NCI-H1092 (cell line): Measurements from ENCODE around the gene MOB2.

Source experiments
- DNase-seq: peaks from one replicate; lab custom pipeline; 2025; lab: John Stamatoyannopoulos, UW

MOB2 gene

DNA sequence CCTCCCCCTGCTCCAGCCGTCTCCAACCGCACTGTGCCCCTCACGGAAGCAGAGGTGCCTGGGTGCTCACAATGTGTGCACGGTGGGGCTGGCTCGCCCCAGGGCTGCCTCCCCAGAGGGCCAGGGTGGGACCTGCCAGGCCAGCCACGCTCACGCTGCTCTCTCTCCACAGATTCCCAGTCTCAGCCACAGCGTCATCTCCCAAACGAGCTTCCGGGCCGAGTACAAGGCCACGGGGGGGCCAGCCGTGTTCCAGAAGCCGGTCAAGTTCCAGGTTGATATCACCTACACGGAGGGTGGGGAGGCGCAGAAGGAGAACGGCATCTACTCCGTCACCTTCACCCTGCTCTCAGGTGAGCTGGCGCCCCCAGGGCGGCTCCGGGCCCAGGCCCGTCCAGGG lies 30.4 kb downstream of the MOB2 start:
- no peak for DNase-seq

DNA sequence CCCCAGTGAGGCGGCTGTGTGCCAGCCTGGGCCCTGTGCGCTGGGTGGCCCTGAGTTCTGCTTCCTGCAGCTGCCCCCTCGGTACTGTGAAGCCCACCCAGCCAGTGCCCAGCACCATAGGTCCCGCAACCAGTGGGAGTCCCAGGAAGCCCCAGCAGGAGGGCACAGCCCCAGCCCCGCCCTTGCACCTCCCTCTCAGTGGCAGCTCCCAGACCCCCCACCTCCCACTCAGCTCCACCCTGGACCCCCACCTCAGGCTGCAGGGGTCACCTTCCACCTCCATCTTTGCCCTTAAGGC lies 30.9 kb downstream of the MOB2 start:
- DNase-seq: no peak

DNA sequence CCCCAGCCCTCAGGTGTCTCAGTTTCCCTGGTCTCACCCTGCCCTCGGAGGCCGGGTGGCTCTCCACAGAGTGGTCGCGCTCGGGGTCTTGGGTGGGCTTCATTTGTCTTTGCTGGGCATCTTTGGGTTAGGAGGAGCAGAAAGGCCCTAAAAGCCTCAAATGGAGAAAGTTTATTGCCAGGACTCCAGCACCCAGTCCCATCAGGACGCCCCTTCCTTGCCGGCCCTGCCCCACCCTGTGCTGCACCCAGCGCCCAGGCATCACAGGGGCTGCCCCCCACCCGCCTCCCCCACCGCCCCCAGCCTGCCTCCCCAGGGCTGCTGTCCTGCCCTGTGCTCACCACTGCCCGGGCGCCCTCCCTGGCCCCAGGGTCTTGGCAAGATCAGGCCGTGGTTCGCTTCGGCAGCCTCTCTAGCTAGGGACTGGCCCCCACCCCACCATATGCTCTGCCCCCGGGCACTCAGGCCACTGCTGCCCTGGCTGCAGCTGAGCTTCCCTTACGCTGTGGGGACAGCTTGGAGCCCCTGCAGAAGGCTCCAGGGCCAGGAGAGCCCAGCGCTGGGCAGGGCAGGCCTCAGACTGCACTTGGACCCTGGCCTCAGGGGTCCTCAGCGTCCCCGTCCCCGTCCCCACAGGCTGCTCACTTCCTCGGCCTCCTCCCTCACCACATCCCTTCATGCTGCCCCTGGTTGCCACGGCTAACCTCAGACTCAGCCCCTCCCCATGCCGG lies 31.4 kb downstream of the MOB2 start:
- DNase-seq: no peak

DNA sequence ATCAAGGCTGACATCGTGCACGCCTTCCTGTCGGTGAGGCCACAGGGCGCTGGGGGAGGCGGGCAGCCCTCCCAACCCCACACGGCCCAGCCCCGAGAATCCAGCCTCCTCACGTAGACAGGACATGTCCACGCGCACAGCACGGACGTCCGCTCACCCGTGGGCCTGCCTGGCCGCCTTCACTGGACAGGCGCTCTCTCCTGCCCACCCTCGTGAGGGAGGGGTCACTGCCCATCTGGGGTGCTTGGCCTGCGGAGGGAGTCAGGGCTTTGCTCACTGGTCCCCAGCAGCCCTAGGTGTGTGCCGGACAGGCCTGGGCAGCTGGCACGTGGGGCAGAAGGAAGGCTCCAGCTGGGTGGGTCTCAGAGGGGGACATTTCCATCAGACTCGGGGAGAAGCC lies 32.0 kb downstream of the MOB2 start:
- no peak for DNase-seq

DNA sequence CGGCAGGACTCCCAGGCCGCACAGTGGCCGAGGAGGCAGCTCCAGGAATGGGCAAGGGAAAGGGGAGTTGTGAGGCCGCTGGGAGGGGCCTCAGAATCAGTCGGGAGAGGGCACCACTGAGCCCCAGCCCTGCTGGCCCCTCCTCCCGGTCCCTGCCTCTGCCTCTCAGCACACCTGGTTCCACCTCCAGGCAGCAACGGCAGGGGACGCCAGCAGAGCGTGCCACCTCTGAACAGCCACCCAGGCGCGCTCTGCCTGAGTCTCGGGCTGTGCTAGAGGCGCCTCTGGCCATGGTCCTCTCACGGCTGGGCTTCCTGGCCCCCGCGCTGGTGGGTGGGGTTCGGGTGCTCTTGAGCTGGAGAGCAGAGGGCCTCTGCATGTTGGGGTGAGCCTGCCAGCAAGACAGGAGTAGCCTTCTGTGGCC lies 33.0 kb downstream of the MOB2 start:
- DNase-seq: no peak

DNA sequence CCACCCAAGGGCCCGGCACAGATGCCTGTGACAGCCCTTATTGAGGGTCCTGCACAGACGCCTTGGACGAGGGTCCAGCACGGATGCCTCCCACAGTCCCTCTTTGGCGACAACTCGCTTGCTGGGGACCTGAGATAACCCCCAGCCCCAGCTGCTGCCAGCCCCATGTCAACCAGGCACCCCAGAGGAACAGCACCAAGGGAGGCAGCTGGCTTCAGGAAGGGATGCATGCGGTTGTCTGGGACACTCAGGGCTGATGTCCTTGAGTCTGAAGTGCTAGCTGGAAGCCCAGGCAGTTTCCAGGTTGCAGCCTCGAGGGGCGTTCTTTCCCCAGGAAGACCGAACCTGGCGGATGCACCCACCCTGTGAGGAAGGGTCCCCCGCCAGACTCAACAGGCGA lies 33.8 kb downstream of the MOB2 start:
- DNase-seq: no peak

DNA sequence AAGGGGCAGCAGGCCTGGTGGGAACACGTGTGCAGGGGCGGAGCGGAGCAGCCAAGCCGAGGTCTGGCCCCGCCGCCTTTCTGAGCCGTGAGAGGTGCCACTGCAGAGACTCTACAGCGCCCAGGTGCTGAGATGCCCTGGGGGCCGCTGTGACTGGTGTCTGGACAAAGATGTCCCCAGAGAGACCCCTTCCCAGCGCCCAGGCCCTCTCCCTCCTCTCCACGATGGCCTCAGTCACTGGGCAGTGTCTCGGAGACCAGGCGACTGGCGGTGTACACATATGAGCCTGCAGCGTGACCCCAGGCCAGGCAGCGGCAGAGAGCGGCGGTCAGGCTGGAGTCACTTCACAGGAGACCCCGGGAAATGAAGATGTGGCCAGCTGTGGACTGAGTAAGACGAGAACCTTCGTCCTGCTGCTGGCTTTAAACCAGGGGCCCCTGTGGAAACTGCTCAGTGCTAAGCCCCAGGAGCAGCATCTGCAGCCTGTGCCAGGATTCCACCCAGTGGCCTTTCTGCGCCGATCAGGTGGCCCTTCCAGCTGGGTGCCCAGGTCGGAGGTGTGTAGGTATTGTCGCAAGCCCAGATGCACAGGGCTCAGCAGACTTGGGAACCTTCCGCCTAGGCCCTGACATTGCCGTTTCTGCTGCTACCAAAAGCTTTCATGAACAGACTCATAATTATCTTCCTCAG lies 34.7 kb downstream of the MOB2 start:
- no peak for DNase-seq

DNA sequence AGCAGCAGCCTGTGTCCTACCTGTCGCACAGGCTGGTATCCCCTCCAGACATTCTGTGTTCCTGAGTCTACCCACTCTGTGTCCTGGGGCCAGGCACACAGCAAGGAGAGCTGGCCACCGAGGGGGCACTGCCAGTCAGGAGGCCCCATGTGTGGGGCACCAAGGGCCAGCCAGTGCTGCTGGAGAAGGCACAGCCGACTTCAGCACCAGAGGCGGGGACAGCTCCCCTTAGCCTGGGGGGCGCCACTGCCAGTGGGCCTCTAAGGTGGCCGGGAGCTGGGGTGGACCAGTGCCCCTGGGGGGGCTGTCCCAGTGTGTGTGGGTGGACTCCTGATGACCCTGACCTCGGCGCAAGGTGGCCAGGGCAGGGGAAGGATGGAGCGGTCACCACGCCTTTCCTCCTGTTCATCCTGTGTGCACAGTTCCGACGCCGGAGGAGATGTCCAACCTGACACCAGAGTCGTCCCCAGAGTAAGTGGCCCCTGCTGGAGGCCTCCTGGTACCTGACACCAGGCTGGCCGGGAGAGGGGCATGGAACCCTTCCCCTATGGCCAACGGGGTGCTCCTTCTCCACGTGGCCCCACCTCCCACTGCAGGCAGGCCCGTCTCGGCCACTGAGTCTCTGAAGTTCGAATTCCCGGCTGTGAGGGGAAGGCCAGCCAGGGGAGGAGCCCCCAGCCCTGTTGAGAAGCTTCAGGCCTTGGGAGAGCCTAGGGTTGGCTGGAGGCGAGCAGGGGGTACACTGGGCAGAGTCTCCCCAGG lies 35.4 kb downstream of the MOB2 start:
- no peak for DNase-seq

DNA sequence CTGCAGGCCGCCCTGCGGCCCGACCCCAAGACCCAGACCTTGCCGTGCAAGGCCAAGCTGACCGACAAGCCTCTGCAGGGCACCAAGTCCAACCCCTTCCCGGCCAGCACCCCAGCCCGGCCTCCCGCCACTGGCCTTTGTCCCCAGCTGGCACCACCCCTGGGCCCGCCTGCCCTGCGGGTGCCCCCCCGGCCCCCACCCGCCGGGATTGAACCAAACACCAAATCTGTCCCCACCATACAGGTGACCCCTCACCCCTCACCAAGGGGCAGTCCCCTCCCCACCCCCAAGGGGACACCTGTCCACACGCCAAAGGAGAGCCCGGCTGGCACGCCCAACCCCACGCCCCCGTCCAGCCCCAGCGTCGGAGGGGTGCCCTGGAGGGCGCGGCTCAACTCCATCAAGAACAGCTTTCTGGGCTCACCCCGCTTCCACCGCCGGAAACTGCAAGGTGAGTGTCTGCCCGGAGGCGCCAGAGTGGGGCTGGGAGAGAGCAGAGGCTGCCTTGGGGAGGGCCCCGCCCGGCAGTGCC lies 36.2 kb downstream of the MOB2 start:
- DNase-seq: no peak

DNA sequence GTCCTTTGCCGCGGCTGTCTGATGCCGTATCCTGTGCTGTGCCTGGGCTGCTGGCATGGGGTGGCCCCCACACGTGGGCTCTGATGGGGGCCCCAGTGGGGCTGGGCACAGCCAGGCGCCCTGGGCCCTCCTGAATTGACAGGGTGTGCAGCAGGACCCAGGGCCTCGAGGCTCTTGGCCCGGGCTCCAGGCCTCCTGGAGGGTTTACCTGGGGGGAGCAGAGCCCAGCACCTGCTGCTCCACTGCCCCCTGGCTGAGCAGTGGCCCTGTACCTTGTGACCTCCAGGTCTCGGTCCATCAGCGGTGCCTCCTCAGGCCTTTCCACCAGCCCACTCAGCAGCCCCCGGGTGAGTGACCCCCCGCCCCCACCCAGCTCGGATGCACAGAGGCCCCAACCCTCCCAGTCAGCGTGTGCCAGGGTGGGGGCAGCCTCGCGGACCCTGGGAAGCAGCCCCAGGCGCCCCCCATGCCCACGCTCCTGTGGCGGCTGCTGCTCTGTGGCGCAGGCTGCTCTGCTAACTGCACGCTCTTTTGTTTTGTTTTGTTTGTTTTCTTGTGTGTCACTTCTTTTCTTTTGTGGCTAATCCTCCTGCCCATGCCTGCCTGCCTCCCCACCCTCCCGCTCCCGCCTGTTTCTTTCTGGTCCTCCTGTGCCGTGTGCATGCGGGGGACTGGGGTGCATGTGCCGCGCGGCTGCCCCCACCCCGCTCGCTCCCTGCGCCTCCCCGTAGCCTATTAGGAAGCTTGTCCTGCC lies 36.9 kb downstream of the MOB2 start:
- no peak for DNase-seq

DNA sequence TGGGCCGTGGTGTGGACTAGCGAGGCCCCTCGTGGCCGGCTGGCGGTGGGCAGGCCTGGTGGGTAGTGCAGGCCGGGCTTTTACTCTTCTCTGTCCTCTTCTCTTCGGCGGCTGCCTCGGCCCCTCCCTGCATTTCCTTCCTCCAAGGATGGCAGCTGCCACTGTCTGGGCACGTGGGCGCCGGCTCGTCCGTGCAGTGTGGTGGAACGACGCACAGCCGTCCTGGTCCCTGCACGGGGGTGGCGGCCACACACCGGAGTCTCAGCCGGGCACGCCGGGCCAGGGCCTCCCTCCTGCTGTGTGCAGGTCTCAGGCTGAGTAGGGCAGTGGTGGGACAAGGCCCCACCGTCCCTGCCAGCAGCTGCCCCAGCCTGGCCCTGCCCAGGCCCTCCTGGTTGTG lies 37.7 kb downstream of the MOB2 start:
- DNase-seq: no peak

DNA sequence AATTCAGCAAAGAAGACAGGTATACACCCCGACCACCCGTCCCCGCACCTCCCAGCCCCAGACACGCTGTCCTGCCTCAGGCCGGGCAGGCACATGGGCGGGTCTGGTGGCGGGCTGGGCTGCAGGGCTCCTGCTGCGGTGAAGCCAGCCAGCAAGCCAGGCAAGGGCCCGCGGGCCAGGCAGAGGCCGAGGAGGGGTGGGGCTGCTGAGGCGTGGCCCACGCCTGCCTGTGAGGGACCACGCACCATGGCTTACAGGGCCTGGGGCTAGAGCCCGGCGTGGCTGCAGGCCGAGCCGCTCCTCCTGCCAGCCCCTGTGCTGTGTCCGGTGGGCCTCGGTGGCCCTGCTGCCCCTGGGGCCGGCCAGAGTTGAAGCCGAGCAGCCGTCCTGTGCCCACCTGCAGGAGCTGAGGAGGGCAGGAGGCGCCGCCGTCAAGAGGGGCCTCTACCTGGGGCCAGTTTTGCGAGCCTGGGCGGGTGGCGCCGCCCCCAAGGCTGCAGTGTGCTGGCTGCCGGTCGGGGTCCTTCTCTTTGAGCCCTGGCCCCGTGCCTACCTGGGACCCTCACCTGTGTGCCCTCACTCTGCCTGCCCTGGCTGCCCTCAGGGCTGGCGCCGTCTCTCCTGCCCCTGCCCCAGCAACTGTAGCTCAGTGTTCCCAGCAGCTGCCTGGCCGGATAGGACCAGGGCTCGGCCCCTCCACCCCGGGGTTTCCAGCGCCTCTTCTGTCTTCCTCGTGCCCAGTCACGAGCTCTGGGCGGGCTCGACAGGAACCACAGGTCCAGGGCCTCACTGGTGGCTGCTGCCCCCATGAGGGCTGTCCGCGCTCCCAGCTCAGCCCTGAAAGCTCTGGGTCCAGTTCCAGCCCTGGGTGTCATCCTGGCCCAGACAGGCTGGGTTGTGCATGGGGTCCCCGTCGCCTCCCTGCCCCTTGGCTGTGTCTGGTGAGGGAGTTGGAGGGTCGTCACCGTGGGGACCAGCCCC lies 38.4 kb downstream of the MOB2 start:
- DNase-seq: no peak

DNA sequence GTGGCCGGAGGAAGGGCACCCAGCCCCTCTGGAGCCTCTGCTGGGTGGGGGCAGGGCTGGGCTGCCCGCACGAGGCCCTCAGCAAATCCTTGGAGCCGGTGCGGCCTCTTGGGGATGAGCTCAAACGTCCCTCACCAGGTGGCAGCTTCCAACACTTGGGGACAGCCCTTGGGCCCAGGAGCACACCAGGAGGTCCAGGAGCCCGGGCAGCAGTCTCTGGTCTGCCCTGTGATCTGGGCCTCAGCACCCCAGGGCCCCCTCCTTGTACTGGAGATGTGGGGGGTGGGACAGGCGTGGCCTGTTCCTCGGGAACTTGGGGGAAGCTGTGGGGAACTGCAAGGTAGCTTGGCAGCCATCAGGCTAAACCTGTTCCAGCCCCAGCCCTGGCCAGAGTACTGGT lies 40.0 kb downstream of the MOB2 start:
- no peak for DNase-seq

DNA sequence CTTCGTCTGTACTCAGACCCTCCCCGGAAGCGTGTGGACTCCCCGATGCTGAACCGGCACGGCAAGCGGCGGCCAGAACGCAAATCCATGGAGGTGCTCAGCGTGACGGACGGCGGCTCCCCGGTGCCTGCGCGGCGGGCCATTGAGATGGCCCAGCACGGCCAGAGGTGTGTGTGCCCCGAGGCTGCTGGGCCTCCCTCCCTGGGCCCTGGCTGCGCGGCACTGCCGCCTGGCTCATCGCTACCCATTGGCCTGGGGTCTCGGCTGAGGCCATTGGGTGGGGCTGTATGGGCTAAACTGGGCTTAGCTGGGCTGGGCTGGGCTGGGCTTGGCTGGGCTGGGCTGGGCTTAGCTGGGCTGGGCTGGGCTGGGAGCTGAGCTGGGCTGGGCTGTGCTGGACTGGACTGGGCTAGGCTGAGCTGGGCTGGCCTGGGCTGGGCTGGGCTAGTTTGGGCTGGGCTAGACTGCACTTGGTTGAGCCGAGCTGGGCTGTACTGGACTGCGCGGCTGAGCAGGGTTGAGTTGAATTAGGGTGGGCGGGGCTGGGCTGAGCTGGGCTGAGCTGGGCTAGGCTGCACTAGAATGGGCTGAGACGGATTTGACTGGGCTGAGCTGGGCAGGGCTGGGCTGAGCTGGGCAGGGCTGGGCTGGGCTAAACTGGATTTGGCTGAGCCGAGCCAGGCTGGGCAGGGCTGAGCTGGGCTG lies 40.7 kb downstream of the MOB2 start:
- no peak for DNase-seq

DNA sequence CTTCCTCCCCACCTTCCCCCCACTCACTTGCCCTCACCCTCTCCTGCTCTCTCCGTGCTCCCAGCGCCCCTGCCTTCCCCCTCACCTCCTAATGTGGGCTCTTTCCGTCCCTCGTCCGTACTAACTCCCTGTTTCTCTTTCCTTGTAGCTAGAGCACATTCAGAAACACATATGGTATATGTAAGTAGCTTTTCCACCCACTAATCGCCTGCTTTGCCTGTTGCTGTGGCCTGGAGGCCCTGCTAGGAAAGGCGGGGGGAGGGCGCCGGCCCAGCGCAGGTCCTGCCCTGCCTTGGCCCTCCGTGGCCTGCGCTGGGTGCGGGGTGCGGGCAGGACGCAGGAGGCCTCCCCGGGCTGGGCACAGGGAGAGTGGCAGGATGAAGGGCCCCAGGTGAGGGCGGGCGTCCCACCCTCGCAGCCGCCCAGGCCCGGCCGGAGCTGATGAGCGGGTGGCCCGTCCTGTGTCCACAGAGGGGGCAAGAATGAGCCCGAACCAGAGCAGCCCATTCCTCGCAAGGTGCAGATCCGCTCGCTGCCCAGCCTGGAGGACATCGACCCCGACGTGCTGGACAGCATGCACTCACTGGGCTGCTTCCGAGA lies 41.7 kb downstream of the MOB2 start:
- no peak for DNase-seq

DNA sequence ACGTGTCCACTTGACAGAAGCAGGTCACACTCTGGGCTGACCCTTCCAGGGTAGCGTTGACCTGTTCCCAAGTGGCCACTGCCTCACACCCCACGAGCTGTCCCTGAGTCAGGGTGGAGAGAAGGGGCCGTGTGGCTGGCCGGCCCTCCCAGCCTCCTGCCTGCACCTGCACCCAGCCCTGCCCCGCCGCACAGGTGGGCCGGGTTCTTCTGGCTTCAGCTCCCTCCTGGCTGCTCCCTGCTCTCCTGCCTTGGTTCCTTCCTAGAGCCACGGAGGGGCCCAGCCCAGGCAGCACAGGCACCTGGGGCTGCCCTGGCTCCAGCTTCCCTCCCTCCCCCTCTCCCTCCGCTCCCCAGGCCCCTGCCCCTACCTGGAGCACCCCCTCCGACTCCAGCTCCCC lies 42.3 kb downstream of the MOB2 start:
- DNase-seq: no peak

DNA sequence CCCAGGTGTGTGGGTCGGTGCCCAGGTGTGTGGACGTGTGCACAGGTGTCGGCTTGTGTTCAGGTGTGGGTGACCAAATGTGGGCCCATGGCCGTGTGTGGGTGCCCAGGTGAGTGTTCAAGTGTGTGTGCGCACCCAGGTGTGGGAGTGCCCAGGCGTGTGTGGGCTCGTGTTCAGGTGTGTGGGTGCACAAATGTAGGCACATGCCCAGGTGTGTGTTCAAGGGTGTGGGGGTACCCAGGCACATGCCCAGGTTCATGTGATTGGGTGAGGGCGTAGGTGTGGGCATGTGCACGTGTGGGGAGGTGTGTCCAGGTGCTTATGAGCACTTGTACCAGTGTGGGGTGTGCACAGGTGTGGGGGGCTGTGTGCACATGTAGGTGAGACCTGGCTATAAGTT lies 42.8 kb downstream of the MOB2 start:
- DNase-seq: no peak

DNA sequence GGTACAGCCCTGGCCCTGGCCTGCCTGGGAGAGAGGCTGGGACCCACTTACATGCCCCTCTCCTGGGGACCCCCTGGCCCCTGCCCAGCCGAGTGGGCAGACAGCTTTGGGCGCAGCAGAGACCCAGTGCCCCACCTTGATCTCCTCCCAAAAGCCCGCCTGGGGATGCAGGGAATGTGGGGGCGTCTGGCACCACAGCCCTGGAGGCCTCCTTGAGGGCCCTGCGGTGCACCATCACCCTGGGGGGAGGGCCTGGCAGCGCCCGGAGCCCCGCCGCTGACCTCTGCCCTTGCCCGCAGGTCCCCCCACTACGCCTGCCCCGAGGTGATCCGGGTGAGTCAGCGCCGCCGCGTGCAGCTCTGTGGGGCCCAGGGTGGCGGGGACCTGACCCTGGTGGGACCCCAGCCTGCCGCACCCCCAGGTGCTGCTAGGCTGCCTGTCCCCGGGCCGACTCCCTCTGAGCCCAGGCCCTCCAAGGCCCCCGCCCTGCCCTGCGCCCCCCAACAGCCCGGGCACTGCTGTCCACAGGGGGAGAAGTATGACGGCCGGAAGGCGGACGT lies 43.7 kb downstream of the MOB2 start:
- DNase-seq: no peak

DNA sequence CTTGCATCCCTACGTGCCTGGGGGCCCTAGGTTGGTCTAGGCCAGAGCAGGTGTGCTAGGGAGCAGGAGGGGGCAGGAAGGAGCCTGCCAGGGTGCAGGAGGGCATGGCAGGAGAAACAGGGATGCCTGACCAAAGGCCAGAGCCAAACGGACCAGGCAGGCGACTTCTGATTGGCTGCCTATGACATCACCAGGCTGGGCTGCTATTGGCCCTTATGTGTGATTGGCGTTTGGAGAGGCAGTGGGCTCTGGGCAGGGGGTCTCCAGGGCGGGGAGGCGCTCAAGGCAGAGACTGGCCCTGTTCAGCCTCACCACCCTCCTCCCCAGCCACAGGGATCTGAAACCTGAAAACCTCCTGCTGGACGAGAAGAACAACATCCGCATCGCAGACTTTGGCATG lies 44.4 kb downstream of the MOB2 start:
- no peak for DNase-seq

DNA sequence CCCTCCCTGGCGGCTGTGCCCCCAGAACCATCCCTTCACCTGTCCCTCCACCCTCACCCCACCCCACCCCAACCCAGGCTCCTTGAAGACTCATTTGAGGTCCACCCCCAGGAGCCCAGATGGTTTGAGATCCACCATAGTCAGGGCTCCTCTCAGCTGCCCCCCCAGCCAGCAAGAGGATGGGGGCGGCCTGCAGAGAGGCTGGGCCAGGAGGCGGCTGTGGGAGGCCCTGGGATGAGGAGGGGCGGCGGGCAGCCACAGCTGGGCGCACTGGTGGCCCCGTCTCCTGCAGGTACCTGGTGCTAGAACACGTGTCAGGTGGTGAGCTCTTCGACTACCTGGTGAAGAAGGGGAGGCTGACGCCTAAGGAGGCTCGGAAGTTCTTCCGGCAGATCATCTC lies 46.1 kb downstream of the MOB2 start:
- DNase-seq: no peak
